Muscle of back (tissue), 11 donors: ENCODE measurements around the gene WDR54. TPM values are rescaled to one million over a fixed set of nuclear protein-coding genes. Genes with fewer than 3 reads are reported as not detected.
"Not testable (repeated sequence)": the region's sequence is repeated elsewhere in the genome, so short reads cannot be mapped to it uniquely, and the experiment has no call there.

ENCODE experiments used
- DNase-seq, 3 donors: peaks; one replicate each; pipeline versions ENCODE4 v3.0.0 to v3.0.0-alpha.2; 2013
- polyA plus RNA-seq, 10 donors: library from polyadenylated mRNA; unstranded; fragments of 120-200 nt; gene quantifications; one replicate each; pipeline ENCODE4 v1.2.1, GENCODE V29; 2013; ENCODE audit not compliant: insufficient read length in 10 of 10

Gene WDR54
- polyA plus RNA-seq, 10 donors: 7.8 to 17.2 (median 9.9) TPM

DNA sequence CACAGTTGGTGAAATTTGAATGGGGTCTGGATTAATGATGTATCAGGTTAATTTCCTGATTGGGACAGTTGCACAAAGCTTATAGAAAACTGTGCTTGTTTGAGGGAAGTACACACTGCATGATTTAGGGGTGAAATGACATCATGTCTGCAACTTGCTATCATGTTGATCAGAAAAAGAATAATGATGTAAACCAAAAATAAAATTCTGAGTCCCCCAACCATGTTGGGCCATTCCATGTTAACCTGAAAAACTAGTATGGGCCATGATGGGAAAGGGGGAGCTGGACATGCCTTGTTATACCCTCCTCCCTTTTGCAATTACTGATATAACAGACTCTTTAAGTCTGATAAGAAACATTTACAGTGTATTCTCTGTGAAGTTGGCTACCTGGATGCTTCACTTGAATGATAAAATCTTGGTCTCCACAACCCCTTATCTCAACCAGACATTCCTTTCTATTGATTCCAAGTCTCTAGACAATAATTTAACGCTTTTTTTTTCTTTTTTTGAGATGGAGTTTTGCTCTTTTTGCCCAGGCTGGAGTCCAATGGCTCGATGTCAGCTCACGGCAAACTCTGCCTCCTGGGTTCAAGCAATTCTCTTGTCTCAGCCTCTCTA is 29.1 kb downstream of the WDR54 start:
- no peak for DNase-seq

GRCh38 chr2:74454654-74455511 is 33.4 kb downstream of the WDR54 start, which contains the start of gene INO80B:
TSS of gene INO80B (plus strand) at chr2:74455087. CDS start at chr2:74455117, 30 bp downstream.
- peak; percentile 98 to 99 (median 98) for DNase-seq

- DNase-seq: no peak
These were observed 35.6 kb downstream of the WDR54 start for GRCh38 chr2:74457129-74457548.

DNA sequence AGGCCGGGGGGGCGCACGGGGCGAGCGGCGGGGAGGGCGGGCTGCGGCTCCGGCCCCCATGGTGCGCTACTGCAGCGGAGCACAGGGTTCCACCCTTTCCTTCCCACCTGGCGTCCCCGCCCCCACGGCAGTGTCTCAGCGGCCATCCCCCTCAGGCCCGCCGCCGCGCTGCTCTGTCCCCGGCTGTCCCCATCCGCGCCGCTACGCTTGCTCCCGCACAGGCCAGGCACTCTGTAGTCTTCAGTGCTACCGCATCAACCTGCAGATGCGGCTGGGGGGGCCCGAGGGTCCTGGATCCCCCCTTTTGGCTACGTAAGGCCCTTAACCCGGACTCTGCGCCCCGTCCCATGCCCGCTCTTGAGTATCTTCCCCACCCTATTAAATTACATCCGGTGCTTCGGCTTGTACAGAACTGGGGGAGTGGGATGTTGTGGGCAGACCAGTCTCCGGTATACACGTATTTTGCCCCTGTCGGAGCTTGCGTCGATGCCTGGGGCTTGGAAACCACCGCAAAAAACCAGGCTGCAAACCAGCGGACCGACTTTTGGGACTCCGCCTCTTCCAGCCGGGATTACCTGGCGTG is 36.1 kb downstream of the WDR54 start:
- peak in 1 of 3 donors; percentile 70 for DNase-seq

GRCh38 chr2:74458132-74458937 is 36.8 kb downstream of the WDR54 start, which contains the start of gene WBP1:
TSS of gene WBP1 (plus strand) at chr2:74458438. CDS start at chr2:74458603, 165 bp downstream.
- peak; percentile 99 to 100 (median 100) for DNase-seq

DNA sequence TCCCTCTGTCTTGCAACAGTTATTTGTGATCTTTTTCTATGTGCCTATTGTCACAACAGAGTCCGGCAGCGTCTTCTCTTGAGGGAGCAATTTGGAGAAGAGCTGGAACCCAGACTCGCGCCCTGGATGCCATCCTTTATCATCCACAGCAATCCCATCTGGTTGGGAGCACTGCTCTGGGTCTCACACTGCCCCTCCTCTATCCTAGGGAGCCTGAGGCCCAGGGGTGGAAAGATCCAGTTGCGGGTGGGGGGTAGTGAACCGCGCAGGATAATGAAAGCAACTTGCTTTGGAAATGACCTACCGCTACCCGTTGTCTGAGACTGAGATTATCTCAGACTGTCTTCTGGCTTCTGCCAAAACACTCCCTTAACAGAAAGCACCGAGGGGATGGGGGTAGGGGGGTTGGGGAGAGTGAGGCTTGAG is 37.4 kb downstream of the WDR54 start:
- DNase-seq: no peak

- not testable (repeated sequence) for DNase-seq
These were observed 38.1 kb downstream of the WDR54 start for GRCh38 chr2:74459503-74460118.

GRCh38 chr2:74460187-74460586 is 38.7 kb downstream of the WDR54 start:
- not testable (repeated sequence) for DNase-seq

DNA sequence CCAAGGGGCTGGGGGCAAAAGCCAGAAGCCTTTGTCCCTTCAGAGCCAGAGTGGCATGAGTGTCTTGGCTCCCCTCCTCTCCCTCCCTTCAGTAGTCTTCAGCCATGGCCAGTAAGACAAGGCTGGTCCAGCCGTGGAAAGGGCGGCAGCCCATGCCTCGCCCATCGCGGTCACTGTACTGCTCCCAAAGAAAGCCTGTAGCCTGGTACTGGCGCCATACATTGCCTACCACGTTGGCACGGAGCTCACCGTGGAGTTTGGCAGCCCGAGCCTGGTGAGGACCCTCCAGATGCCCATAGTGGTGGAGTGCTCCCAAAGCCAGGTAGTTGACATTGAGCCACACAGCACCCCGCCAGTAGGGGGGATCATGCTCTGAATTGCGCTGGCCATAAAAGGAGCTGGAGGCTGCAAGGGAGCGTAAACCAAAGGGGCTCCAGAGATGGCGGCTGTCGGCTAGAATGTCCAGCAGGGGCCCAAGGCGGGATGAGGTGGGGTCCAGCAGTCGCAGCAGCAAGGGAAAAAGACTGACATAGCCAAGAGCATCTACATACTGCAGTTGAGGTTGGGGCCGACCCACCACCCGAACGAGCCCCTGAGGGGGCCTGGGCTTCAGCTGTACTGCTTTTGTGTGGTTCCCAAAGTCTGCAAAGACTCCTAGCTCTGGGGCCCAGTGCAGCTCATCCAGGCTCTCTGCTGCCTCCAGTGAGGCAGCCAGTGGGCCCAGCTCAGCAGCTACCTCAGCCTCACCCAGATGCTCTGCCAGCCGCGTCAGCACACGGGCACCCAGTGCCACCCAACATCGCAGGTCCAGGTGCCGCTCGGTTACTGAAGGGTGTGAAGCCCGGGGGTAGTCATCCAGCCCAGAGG is 39.9 kb downstream of the WDR54 start:
- DNase-seq: no peak

GRCh38 chr2:74462054-74462785 is 40.7 kb downstream of the WDR54 start:
- no peak for DNase-seq

GRCh38 chr2:74462786-74463105 is 41.2 kb downstream of the WDR54 start:
- DNase-seq: no peak

- DNase-seq: peak in 1 of 3 donors; percentile 29
These were observed 42.9 kb downstream of the WDR54 start for GRCh38 chr2:74464406-74464805.

DNA sequence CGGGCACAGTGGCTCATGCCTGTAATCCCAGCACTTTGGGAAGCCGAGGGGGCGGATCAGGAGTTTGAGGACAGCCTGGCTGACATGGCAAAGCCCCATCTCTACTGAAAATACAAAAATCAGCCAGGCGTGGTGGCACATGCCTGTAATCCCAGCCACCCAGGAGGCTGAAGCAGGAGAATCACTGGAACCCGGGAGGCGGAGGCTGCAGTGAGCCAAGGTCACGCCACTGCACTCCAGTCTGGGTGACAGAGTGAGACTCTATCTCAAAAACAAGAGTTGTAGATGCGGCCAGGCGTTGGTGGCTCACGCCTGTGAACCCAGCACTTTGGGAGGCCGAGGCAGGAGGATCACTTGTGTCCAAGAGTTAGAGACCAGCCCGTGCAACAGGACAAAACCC is 49.2 kb downstream of the WDR54 start:
- DNase-seq: not testable (repeated sequence)

DNA sequence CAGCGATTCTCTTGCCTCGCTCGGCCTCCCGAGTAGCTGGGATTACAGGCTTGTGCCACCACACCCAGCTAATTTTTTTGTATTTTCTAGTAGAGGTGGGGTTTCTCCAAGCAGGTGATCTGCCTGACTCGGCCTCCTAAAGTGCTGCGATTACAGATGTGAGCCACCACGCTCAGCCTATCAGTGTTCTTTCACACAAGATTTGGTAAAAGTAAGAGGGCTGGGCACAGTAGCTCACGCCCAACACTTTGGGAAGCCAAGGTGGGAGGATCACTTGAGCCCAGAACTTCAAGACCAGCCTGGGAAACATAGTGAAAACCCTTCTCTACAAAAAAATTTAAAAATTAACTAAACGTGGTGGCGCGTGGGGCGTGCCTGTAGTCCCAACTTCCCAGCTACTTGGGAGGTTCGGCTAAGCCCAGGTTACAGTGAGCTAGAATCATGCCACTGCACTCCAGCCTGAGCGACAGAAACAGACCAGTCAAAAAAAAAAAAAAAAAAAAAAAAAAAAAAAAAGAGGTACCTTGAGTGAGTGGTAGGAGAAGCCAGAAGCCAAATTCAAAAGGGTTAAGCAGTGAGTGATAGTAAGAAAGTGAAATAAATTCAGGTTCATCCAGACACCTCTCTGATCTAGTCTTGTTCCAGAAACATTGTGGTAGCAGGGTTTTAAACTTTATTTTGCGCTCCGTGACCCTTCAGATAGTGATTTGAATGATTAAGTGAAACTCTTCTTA is 50.0 kb downstream of the WDR54 start:
- DNase-seq: no peak

GRCh38 chr2:74472086-74472944 is 50.8 kb downstream of the WDR54 start, which contains the start of gene MRPL53:
TSS of gene MRPL53 (minus strand) at chr2:74472680. CDS start at chr2:74472660, 20 bp downstream.
- peak; percentile 95 to 98 (median 97) for DNase-seq

- no peak for DNase-seq
These were observed 51.4 kb downstream of the WDR54 start for GRCh38 chr2:74472945-74473258.

DNA sequence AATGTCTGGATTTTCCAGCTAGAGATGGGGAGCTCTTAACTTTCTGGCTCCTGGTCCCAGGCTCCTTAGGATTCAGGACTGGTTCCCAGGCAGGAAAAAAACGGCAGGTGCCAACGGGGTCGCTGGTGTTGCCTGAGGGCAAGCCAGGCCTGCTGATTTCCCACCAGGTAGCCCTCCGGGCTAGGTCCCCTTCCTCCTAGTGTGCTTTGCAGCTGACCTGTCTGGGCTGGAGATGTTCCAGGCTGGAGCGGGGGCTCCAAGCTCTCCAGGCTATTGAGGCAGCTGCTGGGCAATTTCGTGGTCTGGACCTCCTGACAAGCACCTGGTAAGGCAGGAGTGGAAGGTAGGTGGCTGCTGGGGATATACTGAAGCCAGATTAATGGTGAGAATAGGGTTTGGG is 53.0 kb downstream of the WDR54 start:
- DNase-seq: no peak

DNA sequence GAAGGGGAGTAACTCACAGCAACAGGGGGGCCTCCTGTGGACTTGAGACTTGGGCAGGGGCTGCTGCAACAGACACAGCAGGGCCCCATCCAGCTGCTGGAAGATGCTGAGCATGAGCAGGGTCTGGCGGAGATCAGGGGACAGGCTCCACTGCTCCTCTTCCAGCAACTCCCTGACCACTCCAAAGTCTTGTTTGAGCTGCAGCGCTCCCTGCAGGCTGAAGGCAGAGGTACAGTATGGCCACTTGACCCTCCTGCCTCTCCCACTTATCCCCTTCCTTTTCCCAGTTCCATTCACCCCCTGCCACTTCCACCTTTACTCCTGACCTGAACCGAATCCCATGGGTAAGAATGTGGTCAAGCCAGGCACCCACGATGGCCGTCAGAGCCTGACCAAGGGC is 53.4 kb downstream of the WDR54 start:
- no peak for DNase-seq
